Vagina (tissue), 2 donors: ENCODE results near the gene XYLB. TPM values are rescaled to one million over a fixed set of nuclear protein-coding genes. Genes with fewer than 3 reads are reported as not detected.

Experiments
- DNase-seq, 2 donors: peaks; one replicate each; pipeline ENCODE4 v3.0.0-alpha.2; 2017; ENCODE audit errors: extremely low spot score in 2 of 2
- H3K27ac ChIP-seq: fragments of 200-600 bp; sonication (generic); one replicate; pipeline ENCODE4 v1.5.1; 2019
- H3K27me3 ChIP-seq: fragments of 200-600 bp; sonication (generic); one replicate; pipeline ENCODE4 v1.5.1; 2019
- H3K36me3 ChIP-seq, 2 donors: fragments of 200-600 bp; sonication (generic); one replicate each; pipeline ENCODE4 v1.5.1; 2017 to 2019
- H3K4me1 ChIP-seq: fragments of 200-600 bp; sonication (generic); one replicate; pipeline ENCODE4 v1.5.1; 2019
- H3K4me3 ChIP-seq, 2 donors: fragments of 200-600 bp; sonication (generic); 1 replicate in 1 of 2; 2 replicates in 1 of 2; pipeline ENCODE4 v1.5.1; 2016 to 2019
- H3K9me3 ChIP-seq: fragments of 200-600 bp; sonication (generic); one replicate; pipeline ENCODE4 v1.5.1; 2019
- CTCF ChIP-seq, 3 experiments: fragments of 450-650 bp in 2 of 3; fragments of 200-600 bp in 1 of 3; sonication (generic) in 1 of 3; IDR thresholded peaks; one replicate each; pipeline ENCODE4 v1.5.1; 2017 to 2019; ENCODE audit warnings: antibody characterized with exemption in 3 of 3, mild to moderate bottlenecking in 2 of 3, moderate library complexity in 2 of 3
- POLR2A ChIP-seq, 2 donors: fragments of 450-650 bp; IDR thresholded peaks; one replicate each; pipeline ENCODE4 v1.6.1; 2017; ENCODE audit warnings: antibody characterized with exemption in 2 of 2, mild to moderate bottlenecking in 2 of 2, moderate library complexity in 2 of 2
- POLR2AphosphoS5 ChIP-seq, 2 donors: sonication (generic); formaldehyde crosslinking; IDR thresholded peaks; one replicate each; pipeline ENCODE4 v1.9.0; 2017; ENCODE audit warnings: antibody characterized with exemption in 2 of 2, mild to moderate bottlenecking in 2 of 2, low read depth in 1 of 2; ENCODE audit not compliant: insufficient read depth in 1 of 2
- intact Hi-C: fragments of 100-400 bp; cut with DNase I; formaldehyde crosslinking; loops from one replicate; pipeline ENCODE4 v1.15.1; 2023
- total RNA-seq: library from RNA; depleted of rRNA; stranded (reverse); fragments of >200 nt; gene quantifications from one replicate; pipeline ENCODE4 v1.2.3, GENCODE V29; 2016

XYLB gene
- total RNA-seq, 1 donor from 2014 or later = 3.4 TPM

- H3K27ac ChIP-seq = no peak overlapping the region
- H3K36me3 ChIP-seq = no peaks in the 10 kb centered on the region
- no peaks in the 10 kb centered on the region for H3K9me3 ChIP-seq
- H3K27me3 ChIP-seq = no peaks in the 10 kb centered on the region
- TF ChIP-seq POLR2AphosphoS5 (IDR thresholded peaks at IDR 0.05; ENCODE audit: insufficient read depth in 1 of 2, low read depth in 1 of 2) (no peak), CTCF (IDR thresholded peaks at IDR 0.05) (no peak), POLR2A (IDR thresholded peaks at IDR 0.05) (no peak)
- intact Hi-C loops = no loop called here
- H3K4me3 ChIP-seq = no peak overlapping the region
- DNase-seq = no peak
- no peaks in the 10 kb centered on the region for H3K4me1 ChIP-seq
Observed at GRCh38 chr3:38332201-38332600, 14.4 kb upstream of the XYLB start.

GRCh38 chr3:38334142-38335055, 12.2 kb upstream of the XYLB start:
- Histone ChIP-seq H3K9me3 (no peaks in the 10 kb centered on the region), H3K27me3 (no peaks in the 10 kb centered on the region), H3K4me3 (no peak overlapping the region), H3K27ac (no peak overlapping the region), H3K4me1 (no peaks in the 10 kb centered on the region), H3K36me3 (no peaks in the 10 kb centered on the region)
- TF ChIP-seq POLR2AphosphoS5 (IDR thresholded peaks at IDR 0.05; ENCODE audit: insufficient read depth in 1 of 2, low read depth in 1 of 2) (no peak), POLR2A (IDR thresholded peaks at IDR 0.05) (no peak), CTCF (IDR thresholded peaks at IDR 0.05) (no peak)
- intact Hi-C loops = no loop called here
- DNase-seq = no peak

GRCh38 chr3:38335263-38335662, 11.3 kb upstream of the XYLB start:
- Histone ChIP-seq H3K36me3 (no peaks in the 10 kb centered on the region), H3K27ac (no peak overlapping the region), H3K4me1 (no peaks in the 10 kb centered on the region), H3K27me3 (no peaks in the 10 kb centered on the region), H3K4me3 (no peak overlapping the region), H3K9me3 (no peaks in the 10 kb centered on the region)
- no peak for DNase-seq
- TF ChIP-seq CTCF (IDR thresholded peaks at IDR 0.05) = no peak
- no peak for TF ChIP-seq POLR2A (IDR thresholded peaks at IDR 0.05)
- TF ChIP-seq POLR2AphosphoS5 (IDR thresholded peaks at IDR 0.05; ENCODE audit: insufficient read depth in 1 of 2, low read depth in 1 of 2) = no peak
- intact Hi-C loops = no loop called here

- Histone ChIP-seq H3K4me3 (no peak overlapping the region), H3K4me1 (no peaks in the 10 kb centered on the region), H3K9me3 (no peaks in the 10 kb centered on the region), H3K27me3 (no peaks in the 10 kb centered on the region), H3K36me3 (no peaks in the 10 kb centered on the region), H3K27ac (no peak overlapping the region)
- intact Hi-C loops = no loop called here
- no peak for TF ChIP-seq POLR2A (IDR thresholded peaks at IDR 0.05)
- no peak for TF ChIP-seq POLR2AphosphoS5 (IDR thresholded peaks at IDR 0.05; ENCODE audit: insufficient read depth in 1 of 2, low read depth in 1 of 2)
- TF ChIP-seq CTCF (IDR thresholded peaks at IDR 0.05) = no peak
- DNase-seq = no peak
Observed at GRCh38 chr3:38337703-38338102, 8.9 kb upstream of the XYLB start.
